HL-60/S4 treated with phorbol 12-myristate 13-acetate at 8.2 ng/mL for 4 days and 3 days (cell line): ENCODE measurements around the gene HES1.

ENCODE experiments used
- in situ Hi-C: fragments of 300-500 bp; cut with MboI; formaldehyde crosslinking; loops from 2 replicates; pipeline ENCODE4 v1.15.0; 2022; ENCODE audit warnings: low sequenced_read_pairs

Gene HES1

GRCh38 chr3:194163697-194164096, 27.7 kb downstream of the HES1 start:
- in situ Hi-C loops: no loop called here

- in situ Hi-C loops: no loop called here
Measured at GRCh38 chr3:194164861-194165260, 28.9 kb downstream of the HES1 start.

GRCh38 chr3:194165271-194166018, 29.5 kb downstream of the HES1 start:
- in situ Hi-C loops: no loop called here

GRCh38 chr3:194166682-194167479, 30.9 kb downstream of the HES1 start:
- in situ Hi-C loops: no loop called here

- in situ Hi-C loops: no loop called here
Measured at GRCh38 chr3:194167480-194168282, 31.7 kb downstream of the HES1 start.

- in situ Hi-C loops: no loop called here
Measured at GRCh38 chr3:194168994-194169393, 33.0 kb downstream of the HES1 start.

GRCh38 chr3:194169595-194169994, 33.6 kb downstream of the HES1 start:
- in situ Hi-C loops: no loop called here

GRCh38 chr3:194170793-194171192, 34.8 kb downstream of the HES1 start:
- in situ Hi-C loops: no loop called here

GRCh38 chr3:194174406-194174805, 38.5 kb downstream of the HES1 start:
- in situ Hi-C loops: no loop called here

- in situ Hi-C loops: no loop called here
Measured at GRCh38 chr3:194174980-194175379, 39.0 kb downstream of the HES1 start.

GRCh38 chr3:194176274-194176991, 40.5 kb downstream of the HES1 start:
- in situ Hi-C loops: no loop called here

GRCh38 chr3:194177141-194177540, 41.2 kb downstream of the HES1 start:
- in situ Hi-C loops: no loop called here

- in situ Hi-C loops: no loop called here
Measured at GRCh38 chr3:194178128-194178527, 42.2 kb downstream of the HES1 start.

- in situ Hi-C loops: no loop called here
Measured at GRCh38 chr3:194178669-194179068, 42.7 kb downstream of the HES1 start.

- in situ Hi-C loops: no loop called here
Measured at GRCh38 chr3:194180570-194180969, 44.6 kb downstream of the HES1 start.

GRCh38 chr3:194181612-194182529, 45.9 kb downstream of the HES1 start:
- in situ Hi-C loops: no loop called here

- in situ Hi-C loops: no loop called here
Measured at GRCh38 chr3:194183271-194183670, 47.3 kb downstream of the HES1 start.

- in situ Hi-C loops: no loop called here
Measured at GRCh38 chr3:194184265-194184751, 48.4 kb downstream of the HES1 start.

- in situ Hi-C loops: no loop called here
Measured at GRCh38 chr3:194184801-194185200, 48.9 kb downstream of the HES1 start.

GRCh38 chr3:194185221-194185620, 49.3 kb downstream of the HES1 start:
- in situ Hi-C loops: no loop called here
